SH-SY5Y (cell line): ENCODE results near the gene PPM1E.

Experiments
- GATA2 ChIP-seq: IDR thresholded peaks from 2 replicates; pipeline ENCODE4 v1.6.1; 2011; ENCODE audit warnings: mild to moderate bottlenecking, low read depth, low read length
- GATA3 ChIP-seq: IDR thresholded peaks from 2 replicates; pipeline ENCODE4 v1.6.1; 2011; ENCODE audit warnings: low read depth, mild to moderate bottlenecking, low read length, moderate library complexity

DNA sequence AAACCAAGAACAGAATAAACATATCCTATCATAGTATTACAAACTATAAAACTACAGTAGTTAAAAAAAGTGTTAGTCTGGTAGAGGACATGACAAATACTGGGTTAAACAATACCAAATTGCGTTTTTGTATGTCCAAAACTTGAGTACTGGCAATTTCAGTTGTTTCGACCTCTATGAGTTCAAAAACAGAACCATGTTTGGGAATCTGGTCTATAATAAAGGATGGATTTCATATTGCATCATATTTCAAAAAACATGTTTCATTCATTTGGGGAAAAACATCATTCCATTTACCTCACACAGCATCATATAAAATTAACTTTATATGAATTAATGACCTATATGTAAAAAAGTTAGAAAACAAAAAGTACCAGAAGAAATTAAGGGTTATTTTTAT is 269.3 kb downstream of the PPM1E start:
- no peak for TF ChIP-seq GATA3
- no peak for TF ChIP-seq GATA2
